ENCODE data around the gene UGT2A3.

- TF ChIP-seq CTCF (IDR thresholded peaks at IDR 0.05) (no peak), POLR2A (IDR thresholded peaks at IDR 0.05) (no peak)
Measured at GRCh38 chr4:68948044-68948743, 3.4 kb downstream of the UGT2A3 start.

Data from testis (tissue), 2 donors.